ENCODE measurements around the gene GMPR.

The GMPR gene

GRCh38 chr6:16238057-16238962, at the start of gene GMPR:
Gene GMPR, plus strand, starts transcription at chr6:16238587. Its CDS starts 107 bp downstream, at chr6:16238694.
- TF ChIP-seq, protein P1, sequence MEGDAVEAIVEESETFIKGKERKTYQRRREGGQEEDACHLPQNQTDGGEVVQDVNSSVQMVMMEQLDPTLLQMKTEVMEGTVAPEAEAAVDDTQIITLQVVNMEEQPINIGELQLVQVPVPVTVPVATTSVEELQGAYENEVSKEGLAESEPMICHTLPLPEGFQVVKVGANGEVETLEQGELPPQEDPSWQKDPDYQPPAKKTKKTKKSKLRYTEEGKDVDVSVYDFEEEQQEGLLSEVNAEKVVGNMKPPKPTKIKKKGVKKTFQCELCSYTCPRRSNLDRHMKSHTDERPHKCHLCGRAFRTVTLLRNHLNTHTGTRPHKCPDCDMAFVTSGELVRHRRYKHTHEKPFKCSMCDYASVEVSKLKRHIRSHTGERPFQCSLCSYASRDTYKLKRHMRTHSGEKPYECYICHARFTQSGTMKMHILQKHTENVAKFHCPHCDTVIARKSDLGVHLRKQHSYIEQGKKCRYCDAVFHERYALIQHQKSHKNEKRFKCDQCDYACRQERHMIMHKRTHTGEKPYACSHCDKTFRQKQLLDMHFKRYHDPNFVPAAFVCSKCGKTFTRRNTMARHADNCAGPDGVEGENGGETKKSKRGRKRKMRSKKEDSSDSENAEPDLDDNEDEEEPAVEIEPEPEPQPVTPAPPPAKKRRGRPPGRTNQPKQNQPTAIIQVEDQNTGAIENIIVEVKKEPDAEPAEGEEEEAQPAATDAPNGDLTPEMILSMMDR (IDR thresholded peaks at IDR 0.05; ENCODE audit: low read depth, low read length), result no peak

DNA sequence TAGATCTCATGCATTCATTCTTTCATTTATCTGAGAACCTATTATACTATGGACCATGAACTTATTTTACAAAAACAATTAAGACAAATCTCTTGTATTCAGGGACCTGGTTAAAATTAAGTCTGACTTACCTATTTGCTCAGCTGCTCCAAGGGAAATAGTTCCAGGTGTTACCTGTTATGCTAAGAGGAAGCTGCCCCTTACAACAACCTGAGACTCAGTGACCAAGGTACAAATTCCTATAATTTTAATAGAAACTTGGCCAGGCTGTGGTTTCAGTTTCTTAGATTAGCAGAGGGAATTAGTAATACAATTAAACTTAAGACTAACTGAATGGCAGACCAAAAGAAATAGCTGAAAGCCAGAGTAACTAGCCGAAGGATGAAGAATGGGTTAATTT, 48.2 kb upstream of the GMPR start:
- TF ChIP-seq, protein P1 (IDR thresholded peaks at IDR 0.05; ENCODE audit: low read depth, low read length), result no peak
- no peak overlapping the region for H3K4me3 ChIP-seq (ENCODE audit: low read depth, low read length)

More at GRCh38 chr6:16238057-16238962, at the start of gene GMPR:
- peak within 1 kb of the TSS; percentile 70 for H3K4me3 ChIP-seq (ENCODE audit: low read depth, low read length)

GRCh38 chr6:16196260-16196983, 42.0 kb upstream of the GMPR start:
- H3K4me3 ChIP-seq (ENCODE audit: low read depth, low read length), result no peak overlapping the region

GRCh38 chr6:16196984-16197546, 41.3 kb upstream of the GMPR start:
- TF ChIP-seq, protein P1 (IDR thresholded peaks at IDR 0.05; ENCODE audit: low read depth, low read length), result no peak
- no peak overlapping the region for H3K4me3 ChIP-seq (ENCODE audit: low read depth, low read length)

More at GRCh38 chr6:16196260-16196983, 42.0 kb upstream of the GMPR start:
- TF ChIP-seq, protein P1 (IDR thresholded peaks at IDR 0.05; ENCODE audit: low read depth, low read length), result no peak

GRCh38 chr6:16198061-16198705, 40.2 kb upstream of the GMPR start:
- H3K4me3 ChIP-seq (ENCODE audit: low read depth, low read length), result no peak overlapping the region
- TF ChIP-seq, protein P1 (IDR thresholded peaks at IDR 0.05; ENCODE audit: low read depth, low read length), result no peak

DNA sequence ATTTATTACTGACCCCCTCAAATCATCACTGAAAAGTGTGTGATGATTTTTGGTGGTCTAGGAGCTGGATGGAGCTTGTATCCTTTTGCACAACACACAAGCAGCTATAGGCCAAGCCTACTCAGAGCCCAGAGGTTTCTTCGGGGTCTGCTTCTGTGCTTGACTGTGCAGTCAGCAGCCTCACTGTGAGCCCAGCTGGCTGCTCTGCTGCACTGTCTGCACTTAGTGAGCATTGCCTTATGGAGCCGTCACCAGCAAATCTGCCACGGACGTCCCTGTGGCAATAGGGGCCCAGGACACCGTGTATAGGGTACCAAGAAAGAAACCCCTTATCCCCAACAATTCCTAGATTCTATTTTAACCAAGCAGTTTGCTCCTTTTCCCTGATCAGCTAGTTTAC, 38.6 kb upstream of the GMPR start:
- no peak overlapping the region for H3K4me3 ChIP-seq (ENCODE audit: low read depth, low read length)
- TF ChIP-seq, protein P1 (IDR thresholded peaks at IDR 0.05; ENCODE audit: low read depth, low read length), result no peak
